GM15510 (cell line): ENCODE data around the gene MRPL54.

Experiments used
- POLR2A ChIP-seq: IDR thresholded peaks from 3 replicates; pipeline ENCODE4 v1.6.1; 2011; ENCODE audit warnings: borderline replicate concordance; ENCODE audit not compliant: insufficient read length; ENCODE audit errors: extremely low read depth

Gene MRPL54

DNA sequence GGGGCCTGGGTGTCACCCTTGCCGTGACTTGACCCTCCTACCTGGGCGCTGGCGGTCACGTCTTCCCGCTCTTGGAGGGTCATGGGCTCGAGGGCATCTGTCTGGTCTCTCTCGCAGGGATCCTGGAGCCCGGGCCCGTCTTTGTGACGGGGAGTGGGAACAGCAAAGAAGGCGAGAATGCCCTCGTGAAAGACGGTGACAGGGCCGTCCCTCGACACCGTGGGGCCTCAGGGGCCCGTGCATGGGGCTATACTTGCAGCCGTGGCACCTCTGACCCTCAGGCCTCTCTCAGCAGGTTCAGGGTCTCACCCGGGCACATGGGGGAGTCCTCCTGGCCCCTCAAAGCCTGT, 44.6 kb downstream of the MRPL54 start:
- no peak for TF ChIP-seq POLR2A

DNA sequence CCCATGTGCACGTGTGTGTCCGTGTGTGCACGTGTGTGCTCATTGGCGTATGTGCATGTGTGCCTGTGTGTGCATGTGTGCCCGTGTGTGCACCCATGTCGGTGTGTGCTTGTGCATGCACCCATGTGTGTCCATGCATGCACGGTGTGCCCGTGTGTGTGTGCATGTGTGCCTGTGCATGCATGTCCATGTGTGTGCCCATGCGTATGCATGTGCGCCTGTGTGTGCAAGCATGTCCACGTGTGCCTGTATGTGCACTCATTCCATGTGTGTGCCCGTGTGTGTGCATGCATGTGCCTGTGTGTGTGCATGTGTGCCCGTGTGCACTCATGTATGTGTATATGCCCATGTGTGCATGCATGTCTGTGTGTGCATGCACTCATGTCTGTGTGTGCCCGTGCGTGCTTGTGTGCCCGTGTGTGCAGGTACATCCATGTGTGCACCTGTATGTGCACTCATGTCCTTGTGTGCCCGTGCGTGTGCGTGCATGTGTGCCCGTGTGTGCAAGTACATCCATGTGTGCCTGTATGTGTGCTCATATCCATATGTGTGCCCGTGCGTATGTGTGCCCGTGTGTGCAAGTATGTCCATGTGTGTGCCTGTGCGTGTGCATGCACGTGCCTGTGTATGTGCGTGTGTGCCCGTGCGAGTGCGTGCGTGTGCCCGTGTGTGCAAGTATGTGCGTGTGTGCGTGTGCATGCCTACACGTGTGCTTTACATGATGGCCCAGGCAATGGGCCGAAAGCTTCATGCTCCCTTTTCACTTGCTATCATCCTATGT, 45.3 kb downstream of the MRPL54 start:
- TF ChIP-seq POLR2A, result no peak

- no peak for TF ChIP-seq POLR2A
Measured at GRCh38 chr19:3808420-3809143, 46.1 kb downstream of the MRPL54 start.

GRCh38 chr19:3809881-3810707, 47.6 kb downstream of the MRPL54 start:
- TF ChIP-seq POLR2A, result peak; percentile 38

GRCh38 chr19:3810708-3811355, 48.4 kb downstream of the MRPL54 start:
- no peak for TF ChIP-seq POLR2A

GRCh38 chr19:3813473-3814392, 51.3 kb downstream of the MRPL54 start:
- no peak for TF ChIP-seq POLR2A

- TF ChIP-seq POLR2A, result no peak
Measured at GRCh38 chr19:3814648-3815047, 52.2 kb downstream of the MRPL54 start.

GRCh38 chr19:3816566-3817218, 54.2 kb downstream of the MRPL54 start:
- no peak for TF ChIP-seq POLR2A
